Activated CD8-positive, alpha-beta memory T cell treated with anti-CD3 and anti-CD28 coated beads, Interleukin-2, amount 50 U/mL, for 48 hours (primary cell): ENCODE measurements around the gene PANK1.
"Not testable (repeated sequence)": the region's sequence is repeated elsewhere in the genome, so short reads cannot be mapped to it uniquely, and the experiment has no call there.

ENCODE experiments used
- DNase-seq: peaks from one replicate; pipeline ENCODE4 v3.0.0-alpha.2; 2020

Gene PANK1

DNA sequence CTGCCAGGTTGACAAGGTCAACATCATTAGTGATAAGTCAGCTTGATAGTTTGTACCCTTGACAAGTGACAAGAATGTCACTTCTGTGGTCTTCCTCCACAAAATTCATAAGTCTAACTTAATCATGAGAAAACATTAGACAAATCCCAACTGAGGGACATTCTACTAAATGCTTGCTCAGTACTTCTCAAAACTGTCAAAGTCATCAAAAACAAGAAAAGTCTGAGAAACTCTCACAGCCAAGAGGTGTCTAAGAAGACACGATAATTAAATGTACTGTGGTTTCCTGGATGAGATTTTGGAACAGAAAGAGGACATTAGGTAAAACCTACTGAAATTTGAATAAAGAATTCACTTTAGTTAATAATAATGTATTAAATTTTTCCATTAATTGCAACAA, 79.9 kb downstream of the PANK1 start:
- no peak for DNase-seq

GRCh38 chr10:89563861-89564478, 81.1 kb downstream of the PANK1 start:
- no peak for DNase-seq

DNA sequence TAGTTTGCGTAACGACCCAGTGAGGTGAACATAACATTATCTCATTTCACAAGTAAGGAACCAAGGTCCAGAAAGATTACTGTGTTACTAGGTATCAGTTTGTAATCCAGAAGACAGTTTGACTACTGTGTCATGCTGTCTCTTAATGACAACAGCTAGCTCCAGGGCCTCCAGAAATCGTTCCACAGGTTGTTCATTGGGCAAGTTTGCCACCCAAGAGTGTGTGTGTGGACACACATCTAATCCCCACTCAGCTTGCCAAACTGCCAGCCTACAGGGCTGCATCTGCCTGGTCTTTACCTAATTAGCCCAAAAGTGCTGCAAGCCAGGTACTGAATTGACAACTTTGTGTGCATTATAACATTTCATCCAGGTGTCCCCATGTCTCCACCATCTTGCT, 81.7 kb downstream of the PANK1 start:
- DNase-seq: no peak

GRCh38 chr10:89556600-89556999, 88.4 kb downstream of the PANK1 start:
- DNase-seq: no peak

DNA sequence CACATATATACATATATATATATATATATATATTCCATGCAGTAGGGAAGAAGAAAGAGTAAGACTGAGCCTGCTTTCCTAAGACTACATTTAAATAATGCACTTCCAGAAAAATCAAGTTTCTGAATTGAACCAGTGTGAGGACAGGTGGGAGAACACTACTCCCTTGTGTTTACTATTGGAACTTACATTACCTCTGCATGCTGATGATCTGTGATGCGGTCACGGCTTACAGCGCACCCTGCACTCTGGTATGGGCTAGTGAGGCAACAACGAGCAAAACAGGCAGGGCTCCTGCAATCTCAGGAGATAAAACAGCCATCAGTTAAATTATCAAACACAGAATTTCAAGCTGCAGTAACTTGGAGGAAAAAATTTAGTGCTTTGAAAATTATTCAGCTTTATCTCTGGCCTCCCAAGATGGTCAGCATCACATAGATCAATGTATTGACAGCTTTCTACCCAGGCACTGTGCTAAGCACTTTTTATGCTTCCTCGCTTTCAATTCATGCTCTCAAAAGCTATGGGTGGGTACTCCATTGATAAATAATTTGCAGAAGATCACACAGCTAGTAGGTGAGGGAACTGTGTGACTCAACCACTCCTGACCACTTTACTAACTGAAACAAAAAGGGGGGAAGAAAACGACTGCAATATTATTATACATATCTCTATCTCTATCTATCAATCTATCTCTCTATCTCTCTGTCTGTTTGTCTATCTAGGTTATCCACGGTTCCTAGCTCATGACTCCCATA, 89.2 kb downstream of the PANK1 start:
- DNase-seq: no peak

DNA sequence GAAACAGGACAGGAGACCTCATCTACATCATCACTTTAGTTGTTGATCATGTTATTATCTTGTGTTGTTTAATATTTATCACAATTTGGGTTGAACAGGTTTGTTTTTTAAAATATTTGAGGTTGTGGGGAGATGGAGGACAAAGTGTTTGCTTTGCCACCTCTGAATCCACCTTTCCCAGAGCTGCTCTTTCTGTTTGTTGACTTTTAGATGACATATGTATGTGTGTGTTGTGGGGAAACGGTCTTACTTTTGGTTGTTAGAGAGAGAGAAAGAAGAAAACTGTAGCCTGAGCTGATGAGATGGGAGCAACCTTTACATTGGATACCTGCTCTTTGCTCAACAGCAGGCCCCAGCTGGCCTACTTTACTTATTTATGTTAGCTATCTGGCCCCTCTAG, 90.6 kb downstream of the PANK1 start:
- DNase-seq: no peak

GRCh38 chr10:89553064-89553734, 91.8 kb downstream of the PANK1 start:
- no peak for DNase-seq

DNA sequence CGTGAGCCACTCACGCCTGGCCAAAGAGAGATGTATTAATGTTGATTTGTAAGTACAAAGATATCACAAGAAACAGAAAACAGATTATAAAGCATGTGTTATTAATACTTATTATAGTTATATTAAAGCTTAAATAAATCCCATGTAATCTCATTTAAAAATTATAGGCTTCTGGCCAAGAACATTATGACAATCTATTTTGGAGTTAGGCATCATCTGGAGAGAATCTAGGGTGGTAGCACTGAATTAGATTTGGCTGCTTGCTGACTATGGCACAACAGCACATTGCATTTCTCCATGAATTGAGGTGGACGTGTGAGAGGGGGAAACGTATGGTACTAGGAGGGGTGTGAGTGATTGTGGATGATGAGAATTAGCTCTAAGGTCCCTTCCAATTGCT, 92.8 kb downstream of the PANK1 start:
- no peak for DNase-seq

GRCh38 chr10:89550509-89550908, 94.5 kb downstream of the PANK1 start:
- no peak for DNase-seq

DNA sequence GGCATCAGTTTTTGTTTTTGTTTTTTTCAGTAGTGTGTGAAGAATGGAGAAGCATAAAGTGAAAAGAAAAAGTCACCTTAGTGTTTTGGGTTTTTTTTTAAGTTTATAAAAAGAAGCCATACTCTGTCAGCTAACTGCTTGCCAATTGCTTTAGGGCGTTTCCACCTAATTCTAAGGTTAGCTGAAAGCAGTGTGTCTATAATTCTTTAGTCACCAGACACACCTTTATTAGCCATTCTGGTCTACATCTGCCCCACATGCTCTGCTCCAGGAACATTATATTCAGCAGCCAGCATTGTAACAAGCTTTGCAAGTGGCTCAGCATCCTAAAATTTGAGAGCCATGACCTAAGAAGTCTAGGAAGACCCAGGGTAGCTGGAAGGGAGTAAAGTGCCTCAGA, 95.5 kb downstream of the PANK1 start:
- DNase-seq: no peak

DNA sequence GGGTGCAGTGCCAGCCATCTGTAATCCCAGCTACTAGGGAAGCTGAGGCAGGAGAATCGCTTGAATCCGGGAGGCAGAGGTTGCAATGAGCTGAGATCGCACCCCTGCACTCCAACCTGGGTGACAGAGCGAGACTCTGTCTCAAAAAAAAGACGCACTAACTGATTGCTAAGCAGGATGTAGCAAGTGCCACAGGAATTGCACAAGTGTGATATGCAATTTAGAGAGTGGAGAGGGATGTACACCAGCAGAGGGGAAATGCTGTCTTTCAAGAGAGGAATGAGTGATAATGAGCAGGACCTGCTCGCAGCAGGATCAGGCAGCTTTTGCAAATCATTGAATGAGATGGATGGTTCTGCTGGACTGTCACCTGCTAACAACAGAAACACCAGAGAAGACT, 96.4 kb downstream of the PANK1 start:
- DNase-seq: no peak

GRCh38 chr10:89547853-89548513, 97.1 kb downstream of the PANK1 start:
- DNase-seq: no peak

DNA sequence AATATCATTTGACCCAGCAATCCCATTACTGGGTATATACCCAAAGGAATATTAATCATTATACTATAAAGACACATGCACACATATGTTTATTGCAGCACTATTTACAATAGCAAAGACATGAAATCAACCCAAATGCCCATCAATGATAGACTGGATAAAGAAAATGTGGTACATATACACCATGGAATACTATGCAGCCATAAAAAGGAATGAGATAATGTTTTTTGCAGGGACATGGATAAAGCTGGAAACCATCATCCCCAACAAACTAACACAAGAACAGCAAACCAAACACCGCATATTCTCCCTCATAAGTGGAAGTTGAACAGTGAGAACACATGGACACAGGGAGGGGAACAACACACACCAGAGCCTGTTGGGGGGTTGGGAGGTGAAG, 98.4 kb downstream of the PANK1 start:
- not testable (repeated sequence) for DNase-seq

DNA sequence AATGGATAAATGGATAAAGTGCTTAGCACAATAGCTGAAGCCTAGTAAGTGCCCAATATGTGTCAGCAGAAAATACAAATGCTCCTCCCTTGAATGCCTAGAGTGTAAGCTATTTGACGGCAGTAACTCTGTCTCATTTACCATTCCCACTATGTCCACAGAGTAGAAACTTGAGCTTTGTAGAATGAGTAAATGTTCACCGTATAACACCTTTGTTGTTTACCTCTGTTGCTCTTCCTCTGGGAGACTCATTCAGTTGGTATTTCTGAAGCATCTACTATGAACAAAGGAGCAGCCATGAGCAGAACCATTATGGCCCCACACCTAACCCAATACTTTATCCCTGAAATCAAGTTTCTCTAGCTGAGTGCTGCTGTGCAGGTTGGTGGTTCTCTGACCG, 101.2 kb downstream of the PANK1 start:
- no peak for DNase-seq

- DNase-seq: no peak
These were observed 104.6 kb downstream of the PANK1 start for GRCh38 chr10:89540420-89540949.

DNA sequence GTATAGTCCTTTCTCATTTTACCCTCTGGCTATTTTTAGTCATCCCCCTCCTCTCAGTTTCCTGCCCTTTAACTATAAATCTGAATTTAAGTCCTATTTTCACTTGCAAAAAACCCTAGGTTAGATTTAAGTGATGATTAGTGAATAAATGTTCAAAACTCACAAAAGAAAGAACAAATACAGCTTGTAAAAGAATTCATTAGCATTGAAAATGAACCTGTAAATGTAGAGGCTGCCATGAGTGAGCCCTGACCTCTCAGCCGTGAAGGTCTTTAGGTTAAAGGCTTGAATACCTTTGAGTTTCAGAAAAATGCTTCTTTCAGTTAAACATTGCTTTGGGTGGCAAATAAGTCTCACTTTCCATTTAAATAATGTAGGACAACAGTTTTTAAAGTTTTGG, 107.7 kb downstream of the PANK1 start:
- DNase-seq: no peak

DNA sequence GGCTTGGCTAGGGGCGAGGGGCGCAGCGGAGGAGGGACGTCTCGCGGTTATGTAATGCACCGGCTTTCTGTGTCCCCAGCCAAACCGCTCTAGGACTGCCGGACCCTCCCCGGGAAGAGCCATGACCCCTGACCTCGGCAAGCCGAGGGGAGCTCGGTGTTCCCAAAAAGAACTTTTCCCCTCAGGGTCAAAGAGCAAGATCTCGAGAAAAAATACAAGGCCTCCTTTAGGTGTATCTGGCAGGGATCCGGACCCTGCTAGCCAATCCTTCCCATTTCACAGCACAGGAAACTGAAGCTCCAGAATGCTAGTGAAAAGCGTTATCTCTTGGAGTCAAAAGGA, 109.1 kb downstream of the PANK1 start:
- no peak for DNase-seq

- no peak for DNase-seq
These were observed 109.7 kb downstream of the PANK1 start, which contains the start of gene SLC16A12 for GRCh38 chr10:89535171-89536012. TSS of gene SLC16A12 (minus strand) at chr10:89535594. CDS start at chr10:89462578, 73,016 bp downstream.

- no peak for DNase-seq
These were observed 110.2 kb downstream of the PANK1 start for GRCh38 chr10:89534826-89535166.
